ENCODE measurements around the gene MRTO4.

- TF ChIP-seq EZH2phosphoT487 (IDR thresholded peaks at IDR 0.05; ENCODE audit: borderline replicate concordance, low read length) (no peak), CTCF (conservative IDR thresholded peaks at IDR 0.05; ENCODE audit: low read depth, low read length) (no peak)
Measured at GRCh38 chr1:19229229-19229628, 22.4 kb upstream of the MRTO4 start.

Measured in PC-3 (cell line).